Measurements from ENCODE around the gene JAG2.

JAG2 gene

GRCh38 chr14:105166571-105167302 is 1.8 kb downstream of the JAG2 start:
- no peak for DNase-seq (ENCODE audit: low read depth)

GRCh38 chr14:105165761-105166485 is 2.7 kb downstream of the JAG2 start:
- H3K4me3 ChIP-seq (ENCODE audit: low read depth, low read length) = no peak overlapping the region
- DNase-seq (ENCODE audit: low read depth) = no peak
- TF ChIP-seq CTCF (IDR thresholded peaks at IDR 0.05; ENCODE audit: low read depth, low read length, missing control alignments) = no peak

More at GRCh38 chr14:105166571-105167302, 1.8 kb downstream of the JAG2 start:
- TF ChIP-seq CTCF (IDR thresholded peaks at IDR 0.05; ENCODE audit: low read depth, low read length, missing control alignments) = no peak
- no peak overlapping the region for H3K4me3 ChIP-seq (ENCODE audit: low read depth, low read length)

- no peak for TF ChIP-seq CTCF (IDR thresholded peaks at IDR 0.05; ENCODE audit: low read depth, low read length, missing control alignments)
- DNase-seq (ENCODE audit: low read depth) = no peak
- no peak overlapping the region for H3K4me3 ChIP-seq (ENCODE audit: low read depth, low read length)
Measured at GRCh38 chr14:105165134-105165704, 3.4 kb downstream of the JAG2 start.

- DNase-seq (ENCODE audit: low read depth) = no peak
- TF ChIP-seq CTCF (IDR thresholded peaks at IDR 0.05; ENCODE audit: low read depth, low read length, missing control alignments) = no peak
- no peak overlapping the region for H3K4me3 ChIP-seq (ENCODE audit: low read depth, low read length)
Measured at GRCh38 chr14:105163040-105163742, 5.4 kb downstream of the JAG2 start.

- no peak for DNase-seq (ENCODE audit: low read depth)
- no peak for TF ChIP-seq CTCF (IDR thresholded peaks at IDR 0.05; ENCODE audit: low read depth, low read length, missing control alignments)
- H3K4me3 ChIP-seq (ENCODE audit: low read depth, low read length) = no peak overlapping the region
Measured at GRCh38 chr14:105162669-105162979, 6.0 kb downstream of the JAG2 start.

- DNase-seq (ENCODE audit: low read depth) = no peak
- no peak overlapping the region for H3K4me3 ChIP-seq (ENCODE audit: low read depth, low read length)
- TF ChIP-seq CTCF (IDR thresholded peaks at IDR 0.05; ENCODE audit: low read depth, low read length, missing control alignments) = no peak
Measured at GRCh38 chr14:105161964-105162668, 6.5 kb downstream of the JAG2 start.

Data from GM12864 (cell line).